HG03039 (cell line): ENCODE data around the gene COL8A2.

ENCODE experiments used
- ATAC-seq: cut with Tn5 transposase; IDR thresholded peaks from one replicate; pipeline ENCODE4 v1.9.1; 2021; ENCODE audit warnings: mild to moderate bottlenecking, moderate library complexity; ENCODE audit not compliant: unreplicated experiment

Gene COL8A2

GRCh38 chr1:36092166-36092797 is 32.7 kb downstream of the COL8A2 start:
- no peak for ATAC-seq

- ATAC-seq = no peak
Observed at GRCh38 chr1:36091698-36092097, 33.3 kb downstream of the COL8A2 start.

DNA sequence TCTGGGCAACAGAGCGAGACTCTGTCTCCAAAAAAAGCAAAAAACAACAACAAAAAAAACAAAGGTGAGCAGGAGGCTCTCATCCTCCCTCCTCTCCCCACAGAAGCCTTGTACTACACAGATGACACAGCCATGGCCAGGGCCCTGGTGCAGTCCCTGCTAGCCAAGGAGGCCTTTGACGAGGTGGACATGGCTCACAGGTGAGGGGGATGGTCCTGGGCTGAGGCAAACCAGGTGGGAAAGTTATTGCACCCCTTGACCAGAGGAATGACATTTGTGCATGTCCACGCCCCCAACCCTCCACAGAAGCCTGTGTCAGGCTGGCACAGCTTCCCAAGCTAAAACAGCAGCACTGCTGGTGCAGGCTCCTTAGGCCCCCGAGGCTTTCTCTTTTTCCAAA is 33.9 kb downstream of the COL8A2 start:
- no peak for ATAC-seq

DNA sequence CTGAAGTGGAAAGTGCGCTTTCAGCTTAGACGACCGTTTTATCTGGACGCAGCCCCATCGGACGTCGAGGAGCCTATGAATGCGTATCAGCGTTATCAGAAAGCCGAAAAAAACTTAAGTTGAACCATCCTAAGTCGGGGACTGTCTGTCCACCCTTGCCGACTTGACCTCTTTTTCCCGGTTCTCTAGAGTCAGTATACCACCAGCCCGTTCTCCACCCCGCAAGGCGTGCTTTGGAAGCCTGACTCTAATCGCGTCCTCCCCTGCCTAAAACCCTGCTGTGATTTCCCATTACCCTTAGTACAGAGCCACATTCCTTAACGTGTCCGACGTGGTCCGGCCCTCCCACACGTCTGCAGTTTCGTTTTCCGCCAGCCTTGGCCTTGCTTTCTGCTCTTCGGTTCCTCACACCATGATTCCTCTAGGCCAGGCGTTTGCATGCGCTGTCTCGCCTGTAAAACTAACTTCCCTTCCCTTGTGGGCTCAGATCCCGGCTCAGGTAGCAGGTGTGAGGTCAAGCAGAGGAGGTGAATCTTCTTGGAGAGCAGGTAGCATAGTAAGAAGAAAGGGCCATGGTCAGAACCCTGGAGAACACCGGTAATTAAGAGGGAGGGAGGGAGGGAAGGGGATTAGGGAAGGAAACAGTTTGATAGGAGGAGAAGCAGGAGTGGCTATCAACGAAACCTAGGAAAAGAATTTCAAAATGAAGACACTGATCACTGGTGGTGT is 35.5 kb downstream of the COL8A2 start:
- ATAC-seq = no peak

DNA sequence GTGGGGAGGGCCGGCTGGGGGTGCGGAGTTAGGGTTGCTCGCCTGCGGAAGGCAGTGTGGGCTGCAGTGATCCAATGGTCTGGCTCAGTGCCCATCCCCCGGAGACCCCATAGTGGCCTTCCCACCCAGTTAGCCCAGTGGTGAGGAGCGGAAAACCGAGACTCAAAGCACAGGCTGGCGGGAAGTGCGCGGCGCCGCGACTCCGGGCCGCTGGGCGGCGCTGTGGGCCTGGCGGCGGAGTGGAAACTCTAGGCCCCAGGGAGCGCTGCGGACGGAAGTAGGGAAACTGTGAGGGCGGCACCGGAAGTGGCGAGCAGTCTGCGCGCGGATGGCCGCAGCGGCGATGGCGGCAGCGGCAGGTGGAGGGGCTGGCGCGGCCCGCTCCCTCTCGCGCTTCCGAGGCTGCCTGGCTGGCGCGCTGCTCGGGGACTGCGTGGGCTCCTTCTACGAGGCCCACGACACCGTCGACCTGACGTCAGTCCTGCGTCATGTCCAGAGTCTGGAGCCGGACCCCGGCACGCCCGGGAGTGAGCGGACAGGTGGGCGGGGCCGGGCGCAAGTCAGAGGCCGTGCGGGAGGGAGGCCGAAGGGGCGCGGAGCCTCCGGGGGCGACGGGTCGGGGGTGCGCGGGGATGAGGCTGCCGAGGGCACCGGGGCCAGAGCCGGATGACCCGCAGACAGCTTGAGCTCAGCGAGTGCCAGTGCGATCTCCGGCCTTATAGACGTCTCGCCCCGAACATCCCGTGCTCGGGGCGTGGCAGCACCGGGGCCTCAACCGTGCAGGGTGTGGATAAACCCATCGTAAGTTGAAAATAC is 36.2 kb downstream of the COL8A2 start, which contains the start of gene ADPRS:
Gene ADPRS, plus strand, starts transcription at position 316 of the 816 bp plus-strand sequence. Its CDS starts 13 bp downstream, at position 329.
- ATAC-seq = peak; percentile 68

DNA sequence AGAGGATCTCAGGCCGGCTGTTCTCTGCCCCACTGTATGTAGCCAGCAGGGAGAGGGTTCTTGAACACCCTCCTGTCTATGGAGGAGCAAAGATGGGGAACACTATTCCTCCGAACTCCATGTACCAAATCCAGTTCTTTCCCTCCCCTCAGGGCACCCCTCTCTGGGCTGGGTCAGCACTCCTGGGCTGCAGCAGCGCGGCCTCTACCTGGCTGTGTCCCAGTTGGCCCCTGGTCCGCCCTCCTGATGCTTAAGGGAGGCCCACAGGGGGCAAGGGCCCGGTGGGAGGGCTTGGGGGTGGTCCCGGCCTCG is 36.8 kb downstream of the COL8A2 start:
- no peak for ATAC-seq

DNA sequence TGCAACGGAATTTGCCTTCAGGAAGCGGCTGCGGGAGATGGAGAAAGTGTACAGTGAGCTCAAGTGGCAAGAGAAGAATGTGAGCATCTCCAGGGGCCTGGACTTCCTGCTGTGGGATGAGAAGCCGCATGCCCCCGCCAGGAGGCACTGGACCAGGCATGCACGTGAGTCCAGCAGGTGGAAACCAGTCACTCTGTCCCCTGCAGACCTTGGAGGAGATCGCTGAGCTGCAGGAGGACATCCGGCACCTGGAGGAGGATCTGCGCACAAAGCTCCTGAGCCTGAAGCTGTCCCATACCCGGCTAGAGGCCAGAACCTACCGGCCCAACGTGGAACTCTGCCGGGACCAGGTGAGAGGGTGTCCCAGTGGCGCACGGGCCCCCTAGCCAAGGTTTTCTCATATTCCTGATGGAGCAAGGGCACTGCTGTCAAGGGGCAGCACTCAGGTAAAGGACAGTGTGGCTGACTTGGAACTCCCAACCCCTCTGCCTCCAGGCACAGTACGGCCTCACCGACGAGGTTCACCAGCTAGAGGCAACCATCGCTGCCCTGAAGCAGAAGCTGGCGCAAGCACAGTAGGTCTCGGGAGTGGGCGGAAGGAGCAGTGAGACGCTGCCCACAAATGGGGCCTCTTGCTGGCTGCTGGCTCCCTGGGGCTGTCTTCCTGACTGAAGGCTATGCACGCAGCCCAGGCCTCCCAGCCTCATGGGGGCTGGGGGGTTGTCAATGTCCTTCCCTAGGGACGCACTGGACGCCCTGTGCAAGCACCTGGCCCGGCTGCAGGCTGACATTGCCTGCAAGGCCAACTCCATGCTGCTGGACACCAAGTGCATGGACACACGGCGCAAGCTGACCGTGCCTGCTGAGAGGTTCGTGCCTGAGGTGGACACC is 37.5 kb downstream of the COL8A2 start:
- ATAC-seq = no peak

DNA sequence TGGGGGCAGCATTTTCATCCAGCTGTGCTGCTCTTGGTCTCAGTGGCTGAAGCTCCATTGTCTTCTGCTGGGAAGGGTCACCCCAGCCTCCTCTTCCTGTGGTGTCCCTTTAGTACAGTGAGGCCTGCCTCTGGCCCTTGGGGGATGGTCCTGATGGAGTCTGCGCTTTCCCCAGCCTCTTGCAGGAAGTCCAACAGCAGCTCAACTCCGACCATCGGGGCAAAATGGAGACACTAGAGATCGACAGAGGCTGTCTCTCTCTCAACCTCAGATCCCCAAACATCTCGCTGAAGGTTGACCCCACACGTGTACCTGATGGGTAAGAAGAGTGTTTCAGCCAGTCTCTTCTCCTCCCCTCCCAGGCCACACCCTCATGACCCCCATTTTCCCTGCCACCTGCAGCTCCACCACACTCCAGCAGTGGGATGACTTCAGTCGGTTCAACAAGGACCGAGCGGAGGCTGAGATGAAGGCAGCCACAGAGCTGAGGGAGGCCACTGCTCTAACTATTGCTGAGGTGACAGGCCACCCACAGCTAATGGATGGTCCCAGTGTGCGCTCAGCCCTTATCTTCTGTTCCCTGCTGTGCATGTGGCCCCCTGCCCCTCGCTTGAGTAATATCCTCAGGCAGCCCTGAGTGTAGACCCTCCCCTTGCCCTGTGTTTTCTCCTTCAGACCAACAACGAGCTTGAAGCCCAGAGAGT is 38.3 kb downstream of the COL8A2 start:
- no peak for ATAC-seq

- ATAC-seq = no peak
Observed at GRCh38 chr1:36085686-36086526, 39.1 kb downstream of the COL8A2 start.

DNA sequence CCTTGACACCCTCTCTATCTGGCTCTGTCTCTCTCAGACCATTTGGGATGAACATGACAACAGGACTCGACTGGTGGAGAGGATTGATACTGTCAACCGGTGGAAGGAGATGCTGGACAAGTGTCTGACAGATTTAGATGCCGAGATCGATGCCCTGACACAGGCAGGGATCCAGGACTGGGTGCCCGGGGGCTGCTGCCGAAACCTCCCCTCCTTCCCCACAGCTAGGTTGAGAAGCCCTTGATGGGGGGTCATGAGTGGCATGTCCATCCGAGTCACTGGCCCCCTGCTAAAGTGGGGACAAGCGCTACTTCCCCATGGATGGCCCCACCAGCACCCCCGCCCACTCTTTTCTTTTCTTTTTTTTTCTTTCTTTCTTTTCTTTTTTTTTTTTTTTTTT is 39.9 kb downstream of the COL8A2 start:
- ATAC-seq = no peak

DNA sequence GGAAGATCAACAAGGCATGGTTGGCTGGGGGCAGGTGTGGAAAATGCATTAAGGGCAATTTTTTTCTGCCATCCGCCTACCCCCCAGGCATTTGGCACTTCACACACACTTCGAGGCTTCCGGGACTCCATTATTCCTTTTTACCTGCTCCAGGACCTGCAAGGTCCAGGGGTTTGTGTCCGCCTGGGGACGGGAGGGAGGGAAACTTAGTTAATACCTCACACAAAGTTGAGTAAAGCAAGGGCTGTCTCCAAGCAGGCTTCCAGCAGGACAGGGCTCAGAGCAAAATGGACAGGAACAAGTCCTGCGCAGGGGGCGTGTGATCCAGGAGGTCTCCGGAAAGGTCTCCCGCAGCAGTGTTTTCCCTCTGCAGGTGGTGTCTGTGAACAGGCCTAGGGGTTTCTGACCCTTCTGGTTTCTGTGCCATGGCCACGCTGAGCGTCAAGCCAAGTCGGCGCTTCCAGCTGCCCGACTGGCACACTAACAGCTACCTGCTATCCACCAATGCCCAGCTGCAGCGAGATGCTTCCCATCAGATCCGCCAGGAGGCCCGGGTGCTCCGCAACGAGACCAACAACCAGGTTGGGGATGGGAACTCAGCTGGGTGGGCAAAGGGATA is 40.4 kb downstream of the COL8A2 start:
- no peak for ATAC-seq

GRCh38 chr1:36083635-36084496 is 41.2 kb downstream of the COL8A2 start, which contains the start of gene TEKT2:
Gene TEKT2 (plus strand): TSS chr1:36084094. CDS start chr1:36084922, 828 bp downstream.
- ATAC-seq = no peak

- no peak for ATAC-seq
Observed at GRCh38 chr1:36083219-36083618, 41.8 kb downstream of the COL8A2 start.

- ATAC-seq = no peak
Observed at GRCh38 chr1:36081926-36082485, 43.0 kb downstream of the COL8A2 start.

DNA sequence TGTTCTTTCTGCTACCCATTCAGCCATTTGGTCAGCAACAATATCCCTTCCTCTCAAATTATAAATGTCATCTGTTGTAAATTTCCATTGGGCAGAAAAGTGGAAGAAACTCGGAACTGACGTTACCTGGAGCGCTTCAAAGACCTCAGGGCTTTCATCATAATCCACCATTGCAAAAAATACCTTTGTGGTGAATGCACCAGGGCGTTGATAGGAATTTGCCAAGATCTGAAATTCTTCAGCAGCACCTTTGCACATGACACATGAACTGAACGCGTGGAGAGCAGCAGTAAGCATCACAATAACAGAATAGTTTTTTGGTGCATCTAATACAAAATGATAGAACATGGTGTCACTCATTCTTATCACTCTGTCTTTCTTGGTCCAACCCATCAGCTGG is 44.2 kb downstream of the COL8A2 start:
- ATAC-seq = no peak

GRCh38 chr1:36080236-36080635 is 44.8 kb downstream of the COL8A2 start:
- no peak for ATAC-seq

GRCh38 chr1:36076979-36077573 is 47.9 kb downstream of the COL8A2 start:
- no peak for ATAC-seq
